GM19035 (cell line): ENCODE data around the gene ZMIZ1.

ENCODE experiments used
- ATAC-seq: cut with Tn5 transposase; IDR thresholded peaks from one replicate; pipeline ENCODE4 v1.9.1; 2021; ENCODE audit not compliant: unreplicated experiment

The ZMIZ1 gene

GRCh38 chr10:79242620-79243152, 173.9 kb downstream of the ZMIZ1 start:
- peak; percentile 32 for ATAC-seq

- peak; percentile 50 for ATAC-seq
Observed at GRCh38 chr10:79243181-79244067, 174.7 kb downstream of the ZMIZ1 start.

GRCh38 chr10:79244068-79244442, 175.3 kb downstream of the ZMIZ1 start:
- ATAC-seq: peak; percentile 1

- no peak for ATAC-seq
Observed at GRCh38 chr10:79244841-79245504, 176.2 kb downstream of the ZMIZ1 start.

GRCh38 chr10:79245539-79246208, 176.9 kb downstream of the ZMIZ1 start:
- no peak for ATAC-seq

GRCh38 chr10:79246209-79246581, 177.4 kb downstream of the ZMIZ1 start:
- ATAC-seq: no peak

GRCh38 chr10:79246606-79247275, 178.0 kb downstream of the ZMIZ1 start:
- no peak for ATAC-seq

- ATAC-seq: no peak
Observed at GRCh38 chr10:79247373-79248137, 178.8 kb downstream of the ZMIZ1 start.

- ATAC-seq: no peak
Observed at GRCh38 chr10:79248341-79249185, 179.8 kb downstream of the ZMIZ1 start.

- ATAC-seq: peak; percentile 60
Observed at GRCh38 chr10:79249186-79250121, 180.7 kb downstream of the ZMIZ1 start.

- peak; percentile 16 for ATAC-seq
Observed at GRCh38 chr10:79250259-79250658, 181.5 kb downstream of the ZMIZ1 start.

GRCh38 chr10:79252450-79252849, 183.7 kb downstream of the ZMIZ1 start:
- no peak for ATAC-seq

GRCh38 chr10:79252971-79253370, 184.2 kb downstream of the ZMIZ1 start:
- ATAC-seq: no peak

- ATAC-seq: no peak
Observed at GRCh38 chr10:79253704-79254103, 184.9 kb downstream of the ZMIZ1 start.

GRCh38 chr10:79254333-79255006, 185.7 kb downstream of the ZMIZ1 start:
- ATAC-seq: no peak

GRCh38 chr10:79255007-79255507, 186.3 kb downstream of the ZMIZ1 start:
- no peak for ATAC-seq

GRCh38 chr10:79256264-79256806, 187.6 kb downstream of the ZMIZ1 start:
- ATAC-seq: no peak
